GM19372 (cell line): ENCODE results near the gene PMPCA.

ENCODE experiments used
- ATAC-seq: cut with Tn5 transposase; IDR thresholded peaks from one replicate; pipeline ENCODE4 v1.9.1; 2021; ENCODE audit warnings: mild to moderate bottlenecking, low read depth, moderate library complexity; ENCODE audit not compliant: unreplicated experiment

The PMPCA gene

GRCh38 chr9:136451221-136451877, 40.9 kb downstream of the PMPCA start:
- ATAC-seq: no peak

GRCh38 chr9:136453326-136453725, 42.9 kb downstream of the PMPCA start:
- ATAC-seq: no peak

- ATAC-seq: no peak
Observed at GRCh38 chr9:136454026-136454796, 43.8 kb downstream of the PMPCA start.

GRCh38 chr9:136455043-136456002, 44.9 kb downstream of the PMPCA start:
- ATAC-seq: no peak

- ATAC-seq: no peak
Observed at GRCh38 chr9:136456258-136456657, 45.8 kb downstream of the PMPCA start.

- no peak for ATAC-seq
Observed at GRCh38 chr9:136457326-136457725, 46.9 kb downstream of the PMPCA start.

GRCh38 chr9:136459425-136459824, 49.0 kb downstream of the PMPCA start:
- ATAC-seq: no peak

- no peak for ATAC-seq
Observed at GRCh38 chr9:136460772-136461325, 50.4 kb downstream of the PMPCA start.

GRCh38 chr9:136462664-136463063, 52.2 kb downstream of the PMPCA start:
- ATAC-seq: no peak

GRCh38 chr9:136463578-136463977, 53.1 kb downstream of the PMPCA start:
- ATAC-seq: no peak

GRCh38 chr9:136464241-136464640, 53.8 kb downstream of the PMPCA start:
- ATAC-seq: no peak

GRCh38 chr9:136465500-136466154, 55.2 kb downstream of the PMPCA start:
- ATAC-seq: no peak

- ATAC-seq: no peak
Observed at GRCh38 chr9:136466155-136466541, 55.7 kb downstream of the PMPCA start.

- ATAC-seq: no peak
Observed at GRCh38 chr9:136467766-136468165, 57.3 kb downstream of the PMPCA start.

- ATAC-seq: no peak
Observed at GRCh38 chr9:136470356-136470755, 59.9 kb downstream of the PMPCA start.

GRCh38 chr9:136470792-136471469, 60.5 kb downstream of the PMPCA start:
- ATAC-seq: no peak

GRCh38 chr9:136471802-136472487, 61.5 kb downstream of the PMPCA start:
- no peak for ATAC-seq

GRCh38 chr9:136472640-136473353, 62.3 kb downstream of the PMPCA start:
- no peak for ATAC-seq
